SK-N-SH (cell line): ENCODE results near the gene ARTN. TPM values are rescaled to one million over a fixed set of nuclear protein-coding genes. Genes with fewer than 3 reads are reported as not detected.
A peak's percentile ranks its signal among the peaks of the same experiment; 100 is the strongest.

Experiments
- CTCF ChIA-PET: fragments of 300-600, 350-600 bp; formaldehyde crosslinking; extraction: SDS; loops from one replicate; lab custom pipeline; 2021; lab: Yijun Ruan, JAX
- POLR2A ChIA-PET: fragments of 350-600 bp; sonication (Branson Sonifier 250); formaldehyde crosslinking; extraction: SDS; loops from one replicate; lab custom pipeline; 2020; ENCODE audit warnings: antibody characterized with exemption, inconsistent platforms; lab: Yijun Ruan, JAX
- DNase-seq: peaks from one replicate; pipeline ENCODE4 v3.0.0; 2012
- H2AFZ ChIP-seq: fragments of 200-600 bp; sonication (generic); 2 replicates; pipeline ENCODE4 v1.8.1; 2016; ENCODE audit warnings: antibody characterized with exemption, mild to moderate bottlenecking, low read depth
- H3F3A ChIP-seq: fragments of 200-600 bp; sonication (generic); replicated peaks from 2 replicates; pipeline ENCODE3; 2016; ENCODE audit warnings: antibody characterized with exemption, mild to moderate bottlenecking; ENCODE audit not compliant: insufficient read depth
- H3K27ac ChIP-seq, 2 experiments: fragments of 200-500 bp in 1 of 2; fragments of 200-600 bp in 1 of 2; sonication (Bioruptor generic) in 1 of 2; sonication (generic), shearing (Covaris generic) in 1 of 2; 2 replicates each; pipeline versions ENCODE4 v1.5.1 to v1.6.1; 2014 to 2016; ENCODE audit warnings: low read depth in 2 of 2, inconsistent platforms in 1 of 2, low read length in 1 of 2, mild to moderate bottlenecking in 1 of 2, mixed read lengths in 1 of 2
- H3K27me3 ChIP-seq: fragments of 200-600 bp; sonication (generic), shearing (Covaris generic); 2 replicates; pipeline ENCODE4 v1.6.1; 2016; ENCODE audit warnings: mixed run types; ENCODE audit not compliant: insufficient read depth
- H3K36me3 ChIP-seq, 2 experiments: fragments of 200-500 bp in 1 of 2; fragments of 200-600 bp in 1 of 2; sonication (Bioruptor generic) in 1 of 2; sonication (generic) in 1 of 2; replicated peaks in 1 of 2; 2 replicates each; pipeline versions ENCODE3 to v1.5.1; 2014 to 2016; ENCODE audit warnings: low read length in 1 of 2, mild to moderate bottlenecking in 1 of 2; ENCODE audit not compliant: insufficient read depth in 2 of 2, control insufficient read depth in 1 of 2
- H3K4me1 ChIP-seq, 2 experiments: fragments of 200-500 bp in 1 of 2; fragments of 200-600 bp in 1 of 2; sonication (Bioruptor generic) in 1 of 2; sonication (generic), shearing (Covaris generic) in 1 of 2; 2 replicates each; pipeline versions ENCODE4 v1.5.1 to v1.6.1; 2014 to 2016; ENCODE audit warnings: low read depth in 1 of 2, low read length in 1 of 2, mixed run types in 1 of 2; ENCODE audit not compliant: insufficient read depth in 2 of 2, control insufficient read depth in 1 of 2
- H3K4me2 ChIP-seq: fragments of 200-600 bp; sonication (generic), shearing (Covaris generic); 2 replicates; pipeline ENCODE4 v1.6.1; 2017; ENCODE audit warnings: mixed run types
- H3K4me3 ChIP-seq, 2 experiments: fragments of 200-500 bp in 1 of 2; fragments of 200-600 bp in 1 of 2; sonication (Bioruptor generic) in 1 of 2; sonication (generic), shearing (Covaris generic) in 1 of 2; 2 replicates each; pipeline versions ENCODE4 v1.5.1 to v1.8.1; 2014 to 2016; ENCODE audit warnings: low read depth in 2 of 2, inconsistent platforms in 1 of 2, low read length in 1 of 2, mild to moderate bottlenecking in 1 of 2, mixed read lengths in 1 of 2, moderate library complexity in 1 of 2
- H3K79me2 ChIP-seq: fragments of 200-600 bp; sonication (generic); 2 replicates; pipeline ENCODE4 v1.8.1; 2017; ENCODE audit warnings: mild to moderate bottlenecking; ENCODE audit not compliant: insufficient read depth
- H3K9ac ChIP-seq: fragments of 200-600 bp; sonication (generic); 2 replicates; pipeline ENCODE4 v1.6.1; 2017; ENCODE audit warnings: mixed run types
- H3K9me2 ChIP-seq: fragments of 200-600 bp; sonication (generic); 2 replicates; pipeline ENCODE4 v1.6.1; 2017; ENCODE audit warnings: mixed run types
- H3K9me3 ChIP-seq: fragments of 200-600 bp; sonication (generic); 2 replicates; pipeline ENCODE4 v1.6.1; 2017; ENCODE audit warnings: mixed run types, mild to moderate bottlenecking, moderate library complexity
- H4K20me1 ChIP-seq: fragments of 200-600 bp; sonication (generic); 2 replicates; pipeline ENCODE4 v1.6.1; 2017; ENCODE audit warnings: mild to moderate bottlenecking, mixed run types; ENCODE audit not compliant: insufficient read depth
- CHD2 ChIP-seq: fragments of 150-350 bp; IDR thresholded peaks from 2 replicates; pipeline ENCODE4 v1.6.1; 2018; ENCODE audit warnings: low read length; ENCODE audit not compliant: partially characterized antibody
- FOXJ3 ChIP-seq: sonication (generic); formaldehyde crosslinking; IDR thresholded peaks from 2 replicates; pipeline ENCODE4 v1.5.1; 2020; ENCODE audit warnings: mild to moderate bottlenecking, missing genetic modification reagents
- GABPA ChIP-seq: IDR thresholded peaks from 2 replicates; pipeline ENCODE4 v1.4.0; 2012; ENCODE audit warnings: low read depth, mild to moderate bottlenecking
- GATA2 ChIP-seq: sonication (generic); formaldehyde crosslinking; IDR thresholded peaks from 2 replicates; pipeline ENCODE4 v1.5.0; 2020; ENCODE audit warnings: mild to moderate bottlenecking, missing genetic modification reagents
- JUND ChIP-seq: IDR thresholded peaks from 2 replicates; pipeline ENCODE4 v1.4.0; 2012
- MXI1 ChIP-seq: IDR thresholded peaks from 2 replicates; pipeline ENCODE4 v1.6.1; 2012; ENCODE audit warnings: mild to moderate bottlenecking, low read depth, low read length, improper control_type of control experiment
- POLR2AphosphoS5 ChIP-seq: IDR thresholded peaks from 2 replicates; pipeline ENCODE4 v1.6.1; 2012; ENCODE audit warnings: low read depth, low read length
- RCOR1 ChIP-seq: fragments of 150-350 bp; IDR thresholded peaks from 2 replicates; pipeline ENCODE4 v1.6.1; 2017; ENCODE audit warnings: antibody characterized with exemption, low read length
- RXRA ChIP-seq: IDR thresholded peaks from 2 replicates; pipeline ENCODE4 v1.4.0; 2012; ENCODE audit warnings: low read depth, mild to moderate bottlenecking, borderline replicate concordance
- SIN3A ChIP-seq: IDR thresholded peaks from 2 replicates; pipeline ENCODE4 v1.6.1; 2012; ENCODE audit warnings: low read depth, mild to moderate bottlenecking, low read length, moderate library complexity, borderline replicate concordance
- SMC3 ChIP-seq: IDR thresholded peaks from 2 replicates; pipeline ENCODE4 v1.6.1; 2012; ENCODE audit warnings: low read depth, low read length, improper control_type of control experiment
- TAF1 ChIP-seq: IDR thresholded peaks from 2 replicates; pipeline ENCODE4 v1.6.1; 2012; ENCODE audit warnings: low read depth, mild to moderate bottlenecking, low read length, moderate library complexity, borderline replicate concordance
- TEAD4 ChIP-seq: IDR thresholded peaks from 2 replicates; pipeline ENCODE4 v1.4.0; 2012; ENCODE audit warnings: mild to moderate bottlenecking, borderline replicate concordance; ENCODE audit not compliant: insufficient read depth
- WGBS: methylation state at CpG from one replicate; pipeline ENCODE4 v1.1.6; 2017; ENCODE audit warnings: low lambda C conversion rate; 5-methylcytosine and 5-hydroxymethylcytosine counted together
- polyA plus RNA-seq, 3 experiments: library from polyadenylated mRNA; depleted of rRNA; stranded (reverse); fragments of >200 nt; gene quantifications; 2 replicates each; pipeline ENCODE4 v1.2.3, GENCODE V29; 2012
- TF ChIP-seq, protein P1 (sequence below): fragments of 150-350 bp; IDR thresholded peaks from 2 replicates; pipeline ENCODE4 v1.6.1; 2016; ENCODE audit warnings: mild to moderate bottlenecking, low read depth, low read length
- TF ChIP-seq, protein P2 (sequence below): IDR thresholded peaks from 2 replicates; pipeline ENCODE4; 2012
- TF ChIP-seq, protein P3 (sequence below): fragments of 150-350 bp; IDR thresholded peaks from 2 replicates; pipeline ENCODE4 v1.6.1; 2017; ENCODE audit warnings: antibody characterized with exemption, low read length, low read depth, borderline replicate concordance
- TF ChIP-seq, protein P4 (sequence below): IDR thresholded peaks from 2 replicates; pipeline ENCODE4 v1.4.0; 2012; ENCODE audit warnings: low read depth
- TF ChIP-seq, protein P5 (sequence below): fragments of 200-600 bp; sonication (generic); IDR thresholded peaks from 2 replicates; pipeline ENCODE4 v1.6.1; 2017; ENCODE audit warnings: antibody characterized with exemption, mild to moderate bottlenecking, moderate library complexity
- TF ChIP-seq, protein P6 (sequence below): IDR thresholded peaks from 2 replicates; pipeline ENCODE4 v1.4.0; 2012; ENCODE audit warnings: low read depth, borderline replicate concordance

ARTN gene
- polyA plus RNA-seq, 1 of the 3 experiments (the other 2 are of a cell fraction) = 0.69 TPM

DNA sequence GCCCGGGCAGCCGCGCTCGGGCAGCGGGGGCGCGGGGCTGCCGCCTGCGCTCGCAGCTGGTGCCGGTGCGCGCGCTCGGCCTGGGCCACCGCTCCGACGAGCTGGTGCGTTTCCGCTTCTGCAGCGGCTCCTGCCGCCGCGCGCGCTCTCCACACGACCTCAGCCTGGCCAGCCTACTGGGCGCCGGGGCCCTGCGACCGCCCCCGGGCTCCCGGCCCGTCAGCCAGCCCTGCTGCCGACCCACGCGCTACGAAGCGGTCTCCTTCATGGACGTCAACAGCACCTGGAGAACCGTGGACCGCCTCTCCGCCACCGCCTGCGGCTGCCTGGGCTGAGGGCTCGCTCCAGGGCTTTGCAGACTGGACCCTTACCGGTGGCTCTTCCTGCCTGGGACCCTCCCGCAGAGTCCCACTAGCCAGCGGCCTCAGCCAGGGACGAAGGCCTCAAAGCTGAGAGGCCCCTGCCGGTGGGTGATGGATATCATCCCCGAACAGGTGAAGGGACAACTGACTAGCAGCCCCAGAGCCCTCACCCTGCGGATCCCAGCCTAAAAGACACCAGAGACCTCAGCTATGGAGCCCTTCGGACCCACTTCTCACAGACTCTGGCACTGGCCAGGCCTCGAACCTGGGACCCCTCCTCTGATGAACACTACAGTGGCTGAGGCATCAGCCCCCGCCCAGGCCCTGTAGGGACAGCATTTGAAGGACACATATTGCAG lies 3.0 kb downstream of the ARTN start:
- WGBS = 53% methylated on average over 24 of the region's 56 CpGs
- TF ChIP-seq TEAD4 (no peak), GABPA (no peak), TAF1 (no peak), RXRA (no peak)
- TF ChIP-seq, all 33 proteins: peak for 0
- Histone ChIP-seq H3K9me2 (no peaks in the 10 kb centered on the region), H3K9me3 (no peaks in the 10 kb centered on the region), H2AFZ (no peak overlapping the region), H3K27ac (no peak overlapping the region), H4K20me1 (no peaks in the 10 kb centered on the region), H3K9ac (no peak overlapping the region), H3K36me3 (no peaks in the 10 kb centered on the region), H3K4me3 (peak overlapping the region in 1 of 2 experiments; percentile 37; a peak in 2 of 4 replicates), H3K4me2 (no peak overlapping the region), H3K4me1 (peaks cover 0 to 10% of the 10 kb centered on the region in 2 experiments; a peak in 2 of 4 replicates), H3K27me3 (no peaks in the 10 kb centered on the region), H3K79me2 (no peaks in the 10 kb centered on the region), H3F3A (no peaks in the 10 kb centered on the region)
- peak; percentile 87 for DNase-seq
- POLR2A ChIA-PET = interaction anchor here (2.7 to 2.8 kb wide), 2 partner anchors 9 to 173 kb away, joined by 10 to 26 read pairs; no protein-coding TSS in a partner anchor
- CTCF ChIA-PET = interaction anchor here (0.7 to 15.4 kb wide), 15 partner anchors 10 to 710 kb away, joined by 3 to 533 read pairs (median 13); partner anchors contain the start of genes CCDC24, IPO13, KDM4A and ST3GAL3

DNA sequence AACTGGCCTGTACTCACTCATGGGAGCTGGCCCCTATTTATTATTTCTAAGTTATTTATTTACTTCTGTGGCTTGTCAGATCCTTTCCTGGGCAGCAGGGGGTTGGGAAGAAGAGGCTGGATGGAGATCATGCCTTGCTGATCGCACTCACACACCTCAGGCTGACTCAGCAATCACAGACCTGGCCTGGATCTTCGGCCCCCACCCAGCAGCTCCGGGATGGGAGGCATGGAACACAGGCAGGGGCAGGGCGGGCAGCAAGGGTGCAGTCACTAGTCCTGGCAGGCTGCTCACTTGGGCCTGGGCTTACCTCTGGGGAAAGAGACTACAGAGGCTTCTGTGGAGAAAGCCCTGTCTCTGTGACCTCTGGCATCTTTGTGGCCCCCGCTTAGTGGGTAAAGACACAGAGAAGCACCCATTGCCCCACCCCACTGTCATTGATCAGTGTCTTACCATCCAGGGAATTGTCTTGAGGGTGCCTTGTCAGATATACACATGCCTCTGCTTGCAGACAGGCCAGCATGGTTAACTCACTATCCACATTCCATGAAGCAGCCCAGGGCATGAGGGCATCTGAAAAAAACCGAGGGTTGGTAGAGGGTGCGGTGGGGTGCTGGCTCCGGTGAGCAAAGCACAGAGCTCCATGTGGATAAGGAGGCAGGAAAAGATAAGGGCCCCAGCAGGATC lies 3.7 kb downstream of the ARTN start:
- Histone ChIP-seq H3K4me2 (no peak overlapping the region), H3K27me3 (no peaks in the 10 kb centered on the region), H3K4me3 (no peak overlapping the region), H3K9me2 (no peaks in the 10 kb centered on the region), H4K20me1 (no peaks in the 10 kb centered on the region), H3K36me3 (no peaks in the 10 kb centered on the region), H3K9ac (no peak overlapping the region), H3K27ac (no peak overlapping the region), H3K4me1 (peaks cover 0 to 10% of the 10 kb centered on the region in 2 experiments; a peak in 2 of 4 replicates), H3F3A (no peaks in the 10 kb centered on the region), H3K79me2 (no peaks in the 10 kb centered on the region), H3K9me3 (no peaks in the 10 kb centered on the region), H2AFZ (no peak overlapping the region)
- no peak for DNase-seq
- WGBS = 89% methylated on average over 7 of the region's 8 CpGs
- ChIA-PET CTCF (interaction anchor here (0.7 to 15.4 kb wide), 9 partner anchors 9 to 287 kb away, joined by 3 to 533 read pairs (median 22); partner anchors contain the start of genes IPO13 and KDM4A), POLR2A (interaction anchor here (2.8 kb wide), 1 partner anchor 8 kb away, joined by 10 read pairs; no protein-coding TSS in a partner anchor)
- TF ChIP-seq, protein P1, sequence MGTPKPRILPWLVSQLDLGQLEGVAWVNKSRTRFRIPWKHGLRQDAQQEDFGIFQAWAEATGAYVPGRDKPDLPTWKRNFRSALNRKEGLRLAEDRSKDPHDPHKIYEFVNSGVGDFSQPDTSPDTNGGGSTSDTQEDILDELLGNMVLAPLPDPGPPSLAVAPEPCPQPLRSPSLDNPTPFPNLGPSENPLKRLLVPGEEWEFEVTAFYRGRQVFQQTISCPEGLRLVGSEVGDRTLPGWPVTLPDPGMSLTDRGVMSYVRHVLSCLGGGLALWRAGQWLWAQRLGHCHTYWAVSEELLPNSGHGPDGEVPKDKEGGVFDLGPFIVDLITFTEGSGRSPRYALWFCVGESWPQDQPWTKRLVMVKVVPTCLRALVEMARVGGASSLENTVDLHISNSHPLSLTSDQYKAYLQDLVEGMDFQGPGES = no peak
- TF ChIP-seq, protein P2, sequence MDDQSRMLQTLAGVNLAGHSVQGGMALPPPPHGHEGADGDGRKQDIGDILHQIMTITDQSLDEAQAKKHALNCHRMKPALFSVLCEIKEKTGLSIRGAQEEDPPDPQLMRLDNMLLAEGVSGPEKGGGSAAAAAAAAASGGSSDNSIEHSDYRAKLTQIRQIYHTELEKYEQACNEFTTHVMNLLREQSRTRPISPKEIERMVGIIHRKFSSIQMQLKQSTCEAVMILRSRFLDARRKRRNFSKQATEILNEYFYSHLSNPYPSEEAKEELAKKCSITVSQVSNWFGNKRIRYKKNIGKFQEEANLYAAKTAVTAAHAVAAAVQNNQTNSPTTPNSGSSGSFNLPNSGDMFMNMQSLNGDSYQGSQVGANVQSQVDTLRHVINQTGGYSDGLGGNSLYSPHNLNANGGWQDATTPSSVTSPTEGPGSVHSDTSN = no peak
- TF ChIP-seq, protein P3, sequence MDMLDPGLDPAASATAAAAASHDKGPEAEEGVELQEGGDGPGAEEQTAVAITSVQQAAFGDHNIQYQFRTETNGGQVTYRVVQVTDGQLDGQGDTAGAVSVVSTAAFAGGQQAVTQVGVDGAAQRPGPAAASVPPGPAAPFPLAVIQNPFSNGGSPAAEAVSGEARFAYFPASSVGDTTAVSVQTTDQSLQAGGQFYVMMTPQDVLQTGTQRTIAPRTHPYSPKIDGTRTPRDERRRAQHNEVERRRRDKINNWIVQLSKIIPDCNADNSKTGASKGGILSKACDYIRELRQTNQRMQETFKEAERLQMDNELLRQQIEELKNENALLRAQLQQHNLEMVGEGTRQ = no peak
- TF ChIP-seq TEAD4 = no peak
- TF ChIP-seq SMC3 = no peak
- no peak for TF ChIP-seq FOXJ3 (CRISPR knock-in tag)
- TF ChIP-seq POLR2AphosphoS5 = no peak
- TF ChIP-seq JUND = no peak
- TF ChIP-seq, protein P4, sequence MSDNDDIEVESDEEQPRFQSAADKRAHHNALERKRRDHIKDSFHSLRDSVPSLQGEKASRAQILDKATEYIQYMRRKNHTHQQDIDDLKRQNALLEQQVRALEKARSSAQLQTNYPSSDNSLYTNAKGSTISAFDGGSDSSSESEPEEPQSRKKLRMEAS = no peak
- TF ChIP-seq, protein P5, sequence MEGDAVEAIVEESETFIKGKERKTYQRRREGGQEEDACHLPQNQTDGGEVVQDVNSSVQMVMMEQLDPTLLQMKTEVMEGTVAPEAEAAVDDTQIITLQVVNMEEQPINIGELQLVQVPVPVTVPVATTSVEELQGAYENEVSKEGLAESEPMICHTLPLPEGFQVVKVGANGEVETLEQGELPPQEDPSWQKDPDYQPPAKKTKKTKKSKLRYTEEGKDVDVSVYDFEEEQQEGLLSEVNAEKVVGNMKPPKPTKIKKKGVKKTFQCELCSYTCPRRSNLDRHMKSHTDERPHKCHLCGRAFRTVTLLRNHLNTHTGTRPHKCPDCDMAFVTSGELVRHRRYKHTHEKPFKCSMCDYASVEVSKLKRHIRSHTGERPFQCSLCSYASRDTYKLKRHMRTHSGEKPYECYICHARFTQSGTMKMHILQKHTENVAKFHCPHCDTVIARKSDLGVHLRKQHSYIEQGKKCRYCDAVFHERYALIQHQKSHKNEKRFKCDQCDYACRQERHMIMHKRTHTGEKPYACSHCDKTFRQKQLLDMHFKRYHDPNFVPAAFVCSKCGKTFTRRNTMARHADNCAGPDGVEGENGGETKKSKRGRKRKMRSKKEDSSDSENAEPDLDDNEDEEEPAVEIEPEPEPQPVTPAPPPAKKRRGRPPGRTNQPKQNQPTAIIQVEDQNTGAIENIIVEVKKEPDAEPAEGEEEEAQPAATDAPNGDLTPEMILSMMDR = no peak
- no peak for TF ChIP-seq RCOR1
- no peak for TF ChIP-seq MXI1
- TF ChIP-seq, protein P6, sequence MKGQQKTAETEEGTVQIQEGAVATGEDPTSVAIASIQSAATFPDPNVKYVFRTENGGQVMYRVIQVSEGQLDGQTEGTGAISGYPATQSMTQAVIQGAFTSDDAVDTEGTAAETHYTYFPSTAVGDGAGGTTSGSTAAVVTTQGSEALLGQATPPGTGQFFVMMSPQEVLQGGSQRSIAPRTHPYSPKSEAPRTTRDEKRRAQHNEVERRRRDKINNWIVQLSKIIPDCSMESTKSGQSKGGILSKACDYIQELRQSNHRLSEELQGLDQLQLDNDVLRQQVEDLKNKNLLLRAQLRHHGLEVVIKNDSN = no peak
- no peak for TF ChIP-seq SIN3A
- no peak for TF ChIP-seq GATA2 (CRISPR knock-in tag)
- TF ChIP-seq CHD2 = no peak
